Endodermal cell (in vitro differentiated cells): Measurements from ENCODE around the gene MS4A15. TPM values are rescaled to one million over a fixed set of nuclear protein-coding genes. Genes with fewer than 3 reads are reported as not detected.

Experiments
- DNase-seq: peaks from one replicate; pipeline ENCODE4 v3.0.0-alpha.2; 2017
- H3K27ac ChIP-seq: 2 replicates; pipeline ENCODE4 v1.5.1; 2013; ENCODE audit warnings: mild to moderate bottlenecking, low read depth, low read length, moderate library complexity
- H3K27me3 ChIP-seq: 2 replicates; pipeline ENCODE4 v1.6.1; 2013; ENCODE audit warnings: mild to moderate bottlenecking, low read length, moderate library complexity; ENCODE audit not compliant: insufficient read depth, control insufficient read depth, poor library complexity, severe bottlenecking
- H3K36me3 ChIP-seq: 2 replicates; pipeline ENCODE4 v1.7.0; 2013; ENCODE audit warnings: mild to moderate bottlenecking, low read length, moderate library complexity; ENCODE audit not compliant: control insufficient read depth, insufficient read depth
- H3K4me1 ChIP-seq: one replicate; pipeline ENCODE4 v1.7.0; 2013; ENCODE audit warnings: low read length; ENCODE audit not compliant: control insufficient read depth, insufficient read depth
- H3K4me3 ChIP-seq: 2 replicates; pipeline ENCODE4 v1.5.1; 2013; ENCODE audit warnings: mild to moderate bottlenecking, low read length, moderate library complexity
- H3K9ac ChIP-seq: 2 replicates; pipeline ENCODE4 v1.6.1; 2013; ENCODE audit warnings: mild to moderate bottlenecking, low read length, moderate library complexity; ENCODE audit not compliant: poor library complexity, severe bottlenecking; ENCODE audit errors: extremely low read depth
- H3K9me3 ChIP-seq: 2 replicates; pipeline ENCODE4 v1.6.1; 2013; ENCODE audit warnings: mild to moderate bottlenecking, low read length, moderate library complexity; ENCODE audit not compliant: control insufficient read depth
- H3K27ac Mint-ChIP-seq: 2 replicates; pipeline ENCODE4 v1.8.0; 2020; ENCODE audit warnings: mixed read lengths
- H3K27me3 Mint-ChIP-seq: 2 replicates; pipeline ENCODE4 v1.8.0; 2021; ENCODE audit warnings: mild to moderate bottlenecking, mixed read lengths; ENCODE audit not compliant: insufficient read depth
- H3K36me3 Mint-ChIP-seq: 2 replicates; pipeline ENCODE4 v1.8.0; 2020; ENCODE audit warnings: low read depth, mixed read lengths
- H3K4me1 Mint-ChIP-seq: 2 replicates; pipeline ENCODE4 v1.8.0; 2020; ENCODE audit warnings: mixed read lengths
- H3K4me3 Mint-ChIP-seq: 2 replicates; pipeline ENCODE4 v1.8.0; 2020; ENCODE audit warnings: mild to moderate bottlenecking, moderate library complexity, mixed read lengths
- H3K9me3 Mint-ChIP-seq: 2 replicates; pipeline ENCODE4 v1.8.0; 2020; ENCODE audit warnings: mild to moderate bottlenecking, mixed read lengths
- CTCF ChIP-seq: fragments of 200-600 bp; sonication (generic); conservative IDR thresholded peaks from 2 replicates; pipeline ENCODE4 v1.5.0; 2021; ENCODE audit warnings: antibody characterized with exemption, mild to moderate bottlenecking
- WGBS, 2 experiments: methylation state at CpG; one replicate each; pipeline versions ENCODE4 v1.1.5 to v1.1.7; 2013; ENCODE audit warnings: missing lambda C conversion rate in 2 of 2, mixed read lengths in 1 of 2; ENCODE audit not compliant: insufficient coverage in 1 of 2, insufficient read length in 1 of 2; 5-methylcytosine and 5-hydroxymethylcytosine counted together
- total RNA-seq, 2 donors: library from RNA; stranded (reverse); fragmentation: NEBNext Ultra II Directional in 1 of 2; extraction: Animal tissue kit (Norgen Biotek cat#: 25700) in 1 of 2; gene quantifications; 2 replicates in 1 of 2; 3 replicates in 1 of 2; pipeline ENCODE4 v1.2.1, GENCODE V29; 2021

The MS4A15 gene
- total RNA-seq, 2 donors from 2014 or later, result not detected

GRCh38 chr11:60810569-60810968, 53.9 kb downstream of the MS4A15 start:
- DNase-seq, result no peak

GRCh38 chr11:60813324-60813723, 56.7 kb downstream of the MS4A15 start:
- WGBS, 2 experiments, result 83 to 91% methylated on average over 1 of the region's 1 CpG
- Mint-ChIP-seq H3K4me3 (no peak overlapping the region), H3K27ac (no peak overlapping the region), H3K9me3 (peaks cover 33% of the 10 kb centered on the region), H3K27me3 (peaks cover 8% of the 10 kb centered on the region), H3K36me3 (no peaks in the 10 kb centered on the region), H3K4me1 (no peaks in the 10 kb centered on the region)
- Histone ChIP-seq H3K9ac (no peak overlapping the region), H3K4me1 (no peaks in the 10 kb centered on the region), H3K27me3 (no peaks in the 10 kb centered on the region), H3K9me3 (peaks cover 14% of the 10 kb centered on the region), H3K27ac (no peak overlapping the region), H3K36me3 (no peaks in the 10 kb centered on the region), H3K4me3 (no peak overlapping the region)
- DNase-seq, result no peak
- TF ChIP-seq CTCF, result no peak

More at GRCh38 chr11:60810569-60810968, 53.9 kb downstream of the MS4A15 start:
- Histone ChIP-seq H3K27me3 (no peaks in the 10 kb centered on the region), H3K27ac (no peak overlapping the region), H3K9ac (no peak overlapping the region), H3K36me3 (no peaks in the 10 kb centered on the region), H3K4me1 (no peaks in the 10 kb centered on the region), H3K9me3 (no peaks in the 10 kb centered on the region), H3K4me3 (no peak overlapping the region)
- no peak for TF ChIP-seq CTCF
- Mint-ChIP-seq H3K4me3 (no peak overlapping the region), H3K36me3 (no peaks in the 10 kb centered on the region), H3K27me3 (peaks cover 8% of the 10 kb centered on the region), H3K4me1 (no peaks in the 10 kb centered on the region), H3K27ac (no peak overlapping the region), H3K9me3 (peaks cover 16% of the 10 kb centered on the region)
- 81 to 84% methylated on average over 7 to 8 of the region's 8 CpGs for WGBS, 2 experiments

- Mint-ChIP-seq H3K4me3 (no peak overlapping the region), H3K36me3 (no peaks in the 10 kb centered on the region), H3K4me1 (no peaks in the 10 kb centered on the region), H3K9me3 (peaks cover 33% of the 10 kb centered on the region), H3K27ac (no peak overlapping the region), H3K27me3 (peaks cover 8% of the 10 kb centered on the region)
- no peaks in the 10 kb centered on the region for H3K27me3 ChIP-seq
- no peaks in the 10 kb centered on the region for H3K4me1 ChIP-seq
- H3K27ac ChIP-seq, result no peak overlapping the region
- no peak overlapping the region for H3K9ac ChIP-seq
- no peak overlapping the region for H3K4me3 ChIP-seq
- no peaks in the 10 kb centered on the region for H3K36me3 ChIP-seq
- no peak for TF ChIP-seq CTCF
- no peak for DNase-seq
- WGBS, 2 experiments, result 88 to 90% methylated on average over 2 of the region's 2 CpGs
- H3K9me3 ChIP-seq, result peaks cover 14% of the 10 kb centered on the region
Measured at GRCh38 chr11:60814112-60814511, 57.4 kb downstream of the MS4A15 start.
